ENCODE data around the gene ALDH3B1. TPM values are rescaled to one million over a fixed set of nuclear protein-coding genes. Genes with fewer than 3 reads are reported as not detected.

Gene ALDH3B1
- total RNA-seq, 1 donor from 2014 or later, result 2.1 TPM

- no peak for DNase-seq
These were observed 64.6 kb downstream of the ALDH3B1 start for GRCh38 chr11:68074584-68075352.

GRCh38 chr11:68076371-68077042 lies 66.4 kb downstream of the ALDH3B1 start:
- no peak for DNase-seq

- DNase-seq, result no peak
These were observed 67.8 kb downstream of the ALDH3B1 start for GRCh38 chr11:68077617-68078582.

Small RNA genes lying within 50 kb of the gene (small RNA-seq; reads per million reads assigned to genes)
- gene MIR6753 (ENCODE audit: low replicate concordance), result not detected

Other genes starting within 250 kb of the ALDH3B1 start
- 7.0 TPM for gene UNC93B1, start 6.2 kb upstream of the ALDH3B1 start, total RNA-seq
- 44.2 TPM for gene NDUFS8, start 20.4 kb downstream of the ALDH3B1 start, total RNA-seq
- gene TCIRG1, start 28.7 kb downstream of the ALDH3B1 start, total RNA-seq, result 22.5 TPM
- 20.8 TPM for gene CHKA, start 111.1 kb downstream of the ALDH3B1 start, total RNA-seq
- 41.5 TPM for gene KMT5B, start 203.0 kb downstream of the ALDH3B1 start, total RNA-seq

Measured in skin of body (tissue), 3 donors.